Heart right ventricle (tissue), 16 donors: ENCODE data around the gene DAZAP1. TPM values are rescaled to one million over a fixed set of nuclear protein-coding genes. Genes with fewer than 3 reads are reported as not detected.

Source experiments
- ATAC-seq, 8 donors: fragments of 200-7000 bp; cut with Tn5 transposase; one replicate each; pipeline ENCODE4 v1.9.1; 2020; ENCODE audit warnings: mild to moderate bottlenecking in 8 of 8, moderate library complexity in 8 of 8, moderate number of reproducible peaks in 1 of 8
- DNase-seq, 2 donors: peaks; one replicate each; pipeline ENCODE4 v3.0.0-alpha.2; 2020
- H3K27ac ChIP-seq, 10 donors: fragments of 200-600 bp; sonication (generic) in 2 of 10; one replicate each; pipeline versions ENCODE4 v1.5.0 to v1.8.0; 2020 to 2022; ENCODE audit warnings: mild to moderate bottlenecking in 3 of 10
- H3K27me3 ChIP-seq, 7 donors: fragments of 200-600 bp; one replicate each; pipeline ENCODE4 v1.8.0; 2021 to 2022; ENCODE audit warnings: mild to moderate bottlenecking in 2 of 7
- H3K36me3 ChIP-seq, 9 donors: fragments of 200-600 bp; sonication (generic) in 1 of 9; one replicate each; pipeline versions ENCODE4 v1.5.0 to v1.8.0; 2020 to 2022; ENCODE audit warnings: mild to moderate bottlenecking in 2 of 9
- H3K4me1 ChIP-seq, 9 donors: fragments of 200-600 bp; sonication (generic) in 1 of 9; one replicate each; pipeline versions ENCODE4 v1.5.0 to v1.8.0; 2020 to 2022; ENCODE audit warnings: mild to moderate bottlenecking in 4 of 9
- H3K4me3 ChIP-seq, 10 donors: fragments of 200-600 bp; sonication (generic) in 2 of 10; one replicate each; pipeline versions ENCODE4 v1.5.0 to v1.8.0; 2020 to 2022; ENCODE audit warnings: mild to moderate bottlenecking in 7 of 10, moderate library complexity in 2 of 10
- H3K9me3 ChIP-seq, 11 donors: fragments of 200-600 bp in 10 of 11; sonication (generic) in 2 of 11; one replicate each; pipeline versions ENCODE4 v1.5.0 to v1.8.0; 2013 to 2022; ENCODE audit warnings: mild to moderate bottlenecking in 2 of 11, control low read depth in 1 of 11, moderate library complexity in 1 of 11
- CTCF ChIP-seq, 9 donors: fragments of 200-600 bp; sonication (generic) in 2 of 9; IDR thresholded peaks; one replicate each; pipeline versions ENCODE4 v1.5.0 to v1.8.0; 2021 to 2022; ENCODE audit warnings: antibody characterized with exemption in 9 of 9, mild to moderate bottlenecking in 5 of 9, moderate library complexity in 1 of 9
- WGBS, 2 donors: extraction: QIAGEN DNeasy Blood & Tissue Kit; methylation state at CpG; one replicate each; pipeline ENCODE4 v1.1.7; 2013; ENCODE audit warnings: inconsistent platforms in 1 of 2; 5-methylcytosine and 5-hydroxymethylcytosine counted together
- intact Hi-C, 10 donors: fragments of 100-400 bp; cut with DNase I; formaldehyde crosslinking; loops; one replicate each; pipeline versions ENCODE4 v1.11.1 to v1.14.2; 2022
- polyA plus RNA-seq, 2 donors: library from polyadenylated mRNA; stranded (reverse); fragments of 200-250 nt; gene quantifications; one replicate each; pipeline ENCODE4 v1.2.3, GENCODE V29; 2013
- total RNA-seq, 10 donors: library from RNA; stranded (reverse); fragmentation: NEBNext Ultra II Directional in 3 of 10; extraction: Animal tissue kit (Norgen Biotek cat#: 25700) in 3 of 10; gene quantifications; one replicate each; pipeline versions ENCODE4 v1.2.1 to v1.2.4, GENCODE V29; 2021 to 2023
- donor health status: Arrhythmogenic right ventricular cardiomyopathy.
- donor health status: ischemic (EF 13 %, LVEDD 7.1; RV severe dilation, severe dysfunction).
- donor health status: healthy with polysubstance abuse.
- donor health status: DM: no; HTN: yes; CAD: no.
- donor health status: DM: no; HTN: no; CAD: no.
- donor health status: ischemic (EF 25% LVEDD 6.9; RV normal size, moderate dysfunction).
- donor health status: ischemic (EF 25% LVEDD 5.7; RV mildly dilated, moderate dysfunction).
- donor health status: healthy.
- donor health status: DM: yes; HTN: yes; CAD: no.
- donor health status: Ischemic cardiomyopathy.
- donor health status: ischemic (EF 35%, LVEDD 5.7; RV mildly dilated, moderate dysfunction).
- donor health status: nonischemic (EF 11% LVEDD 7.7; RV severe dilation, severe dysfunction).
- donor health status: DM: yes; HTN: yes; CAD: no.
- donor health status: PGD.
- donor health status: ischemic (EF 29% LVEDD 5.4; RV normal size, mild dysfunction).
- donor health status: nonischemic (EF 23%, LVEDD 6.1; RV moderate dilation, normal function).

The DAZAP1 gene
- total and polyA plus RNA-seq, 12 donors: 56.7 to 111 (median 79.5) TPM

- no peak for DNase-seq
- TF ChIP-seq CTCF (IDR thresholded peaks at IDR 0.05): no peak
Observed at GRCh38 chr19:1446713-1447481, 39.5 kb downstream of the DAZAP1 start.

GRCh38 chr19:1447504-1447903 is 40.1 kb downstream of the DAZAP1 start:
- peaks cover 0 to 11% (median 0%) of the 10 kb centered on the region in 9 donors for H3K36me3 ChIP-seq
- peaks cover 43 to 77% (median 72%) of the 10 kb centered on the region in 7 donors for H3K27me3 ChIP-seq
- TF ChIP-seq CTCF (IDR thresholded peaks at IDR 0.05): no peak
- WGBS, 2 donors: 28 to 35% methylated on average over 4 of the region's 4 CpGs
- no peak for ATAC-seq
- H3K9me3 ChIP-seq: no peaks in the 10 kb centered on the region
- no peak overlapping the region for H3K4me3 ChIP-seq
- intact Hi-C loops: loop anchor here in 2 of 10 donors (10.0 kb wide), 1 partner anchor 67 kb away; the partner anchor contains the start of gene ADAMTSL5 (in 2 of the 2)
- peaks cover 8 to 26% (median 23%) of the 10 kb centered on the region in 9 donors for H3K4me1 ChIP-seq
- no peak for DNase-seq
- no peak overlapping the region for H3K27ac ChIP-seq

More at GRCh38 chr19:1446713-1447481, 39.5 kb downstream of the DAZAP1 start:
- Histone ChIP-seq H3K4me3 (peak overlapping the region in 6 of 10 donors; percentile 5 to 49 (median 47)), H3K27me3 (peaks cover 37 to 71% (median 66%) of the 10 kb centered on the region in 7 donors), H3K36me3 (peaks cover 0 to 17% (median 3%) of the 10 kb centered on the region in 9 donors), H3K9me3 (no peaks in the 10 kb centered on the region), H3K4me1 (peaks cover 8 to 26% (median 23%) of the 10 kb centered on the region in 9 donors), H3K27ac (no peak overlapping the region)
- WGBS, 2 donors: 2 to 4% methylated on average over 58 to 63 of the region's 63 CpGs
- intact Hi-C loops: loop anchor here in 2 of 10 donors (10.0 kb wide), 1 partner anchor 68 kb away; the partner anchor contains the start of gene ADAMTSL5 (in 2 of the 2)
- no peak for ATAC-seq

- Histone ChIP-seq H3K27me3 (peaks cover 48 to 82% (median 76%) of the 10 kb centered on the region in 7 donors), H3K9me3 (no peaks in the 10 kb centered on the region), H3K4me1 (peaks cover 8 to 30% (median 25%) of the 10 kb centered on the region in 9 donors), H3K27ac (no peak overlapping the region), H3K4me3 (no peak overlapping the region), H3K36me3 (peaks cover 0 to 6% (median 0%) of the 10 kb centered on the region in 9 donors)
- no peak for TF ChIP-seq CTCF (IDR thresholded peaks at IDR 0.05)
- 83 to 85% methylated on average over 9 of the region's 9 CpGs for WGBS, 2 donors
- intact Hi-C loops: loop anchor here in 2 of 10 donors (10.0 kb wide), 1 partner anchor 67 kb away; the partner anchor contains the start of gene ADAMTSL5 (in 2 of the 2)
- DNase-seq: no peak
- no peak for ATAC-seq
Observed at GRCh38 chr19:1447944-1448343, 40.6 kb downstream of the DAZAP1 start.
